SU-DHL-6 (cell line): ENCODE results near the gene SPTAN1.
A peak's percentile ranks its signal among the peaks of the same experiment; 100 is the strongest.
"Not testable (repeated sequence)": the region's sequence is repeated elsewhere in the genome, so short reads cannot be mapped to it uniquely, and the experiment has no call there.

Experiments
- H2AFZ ChIP-seq: fragments of 200-600 bp; sonication (generic); 2 replicates; pipeline ENCODE4 v1.6.1; 2014; ENCODE audit warnings: low read depth, mild to moderate bottlenecking, moderate library complexity, mixed read lengths, antibody characterized with exemption, low read length; ENCODE audit not compliant: severe bottlenecking
- H3F3A ChIP-seq: fragments of 200-600 bp; shearing (Covaris generic); 2 replicates; pipeline ENCODE4 v1.6.0; 2016; ENCODE audit warnings: antibody characterized with exemption, mild to moderate bottlenecking; ENCODE audit not compliant: insufficient read depth
- H3K27ac ChIP-seq: fragments of 200-600 bp; sonication (generic); 2 replicates; pipeline ENCODE4 v1.5.1; 2016; ENCODE audit warnings: low read depth, mild to moderate bottlenecking, low read length, moderate library complexity, mixed read lengths
- H3K27me3 ChIP-seq: fragments of 200-600 bp; sonication (generic), shearing (Covaris generic); 2 replicates; pipeline ENCODE4 v1.6.0; 2014; ENCODE audit warnings: mild to moderate bottlenecking, low read length
- H3K36me3 ChIP-seq: fragments of 200-600 bp; sonication (generic); 2 replicates; pipeline ENCODE4 v1.6.1; 2014; ENCODE audit warnings: mild to moderate bottlenecking, low read length, mixed read lengths
- H3K4me2 ChIP-seq: fragments of 300-600, 200-600 bp; shearing (Covaris generic), sonication (generic); 2 replicates; pipeline ENCODE4 v1.6.0; 2014; ENCODE audit warnings: low read length, low read depth, mild to moderate bottlenecking; ENCODE audit not compliant: poor library complexity, severe bottlenecking
- H3K4me3 ChIP-seq: fragments of 200-600 bp; sonication (generic); 2 replicates; pipeline ENCODE4 v1.5.1; 2014; ENCODE audit warnings: antibody characterized with exemption, low read length, mild to moderate bottlenecking, mixed read lengths; ENCODE audit not compliant: insufficient read depth, poor library complexity, severe bottlenecking
- H3K79me2 ChIP-seq: fragments of 200-600 bp; sonication (generic); 2 replicates; pipeline ENCODE4 v1.6.1; 2014; ENCODE audit warnings: mild to moderate bottlenecking, low read length, moderate library complexity; ENCODE audit not compliant: insufficient read depth
- H3K9ac ChIP-seq: fragments of 200-600 bp; sonication (generic); 2 replicates; pipeline ENCODE4 v1.7.0; 2014; ENCODE audit warnings: mild to moderate bottlenecking, low read length
- H3K9me2 ChIP-seq: fragments of 200-600 bp; sonication (generic); replicated peaks from 2 replicates; pipeline ENCODE4 v1.6.1; 2014; ENCODE audit warnings: low read length; ENCODE audit not compliant: insufficient read depth
- H3K9me3 ChIP-seq: fragments of 200-600 bp; sonication (generic); 2 replicates; pipeline ENCODE4 v1.6.1; 2014; ENCODE audit warnings: low read length, mixed read lengths; ENCODE audit not compliant: insufficient read depth
- H4K20me1 ChIP-seq: fragments of 200-600 bp; sonication (generic); 2 replicates; pipeline ENCODE4 v1.6.1; 2014; ENCODE audit warnings: low read depth, mild to moderate bottlenecking, antibody characterized with exemption, low read length, moderate library complexity, mixed read lengths
- EZH2phosphoT487 ChIP-seq: fragments of 200-600 bp; sonication (generic), shearing (Covaris generic); conservative IDR thresholded peaks from 2 replicates; pipeline ENCODE4 v1.6.1; 2018; ENCODE audit warnings: mild to moderate bottlenecking, antibody characterized with exemption, low read length, moderate library complexity, mixed read lengths
- TF ChIP-seq, protein P1 (sequence below): fragments of 200-600 bp; sonication (generic); IDR thresholded peaks from one replicate; pipeline ENCODE4 v1.5.1; 2017; ENCODE audit warnings: antibody characterized with exemption, mild to moderate bottlenecking, low read length, moderate library complexity; ENCODE audit not compliant: insufficient read depth, poor library complexity, severe bottlenecking

Gene SPTAN1

DNA sequence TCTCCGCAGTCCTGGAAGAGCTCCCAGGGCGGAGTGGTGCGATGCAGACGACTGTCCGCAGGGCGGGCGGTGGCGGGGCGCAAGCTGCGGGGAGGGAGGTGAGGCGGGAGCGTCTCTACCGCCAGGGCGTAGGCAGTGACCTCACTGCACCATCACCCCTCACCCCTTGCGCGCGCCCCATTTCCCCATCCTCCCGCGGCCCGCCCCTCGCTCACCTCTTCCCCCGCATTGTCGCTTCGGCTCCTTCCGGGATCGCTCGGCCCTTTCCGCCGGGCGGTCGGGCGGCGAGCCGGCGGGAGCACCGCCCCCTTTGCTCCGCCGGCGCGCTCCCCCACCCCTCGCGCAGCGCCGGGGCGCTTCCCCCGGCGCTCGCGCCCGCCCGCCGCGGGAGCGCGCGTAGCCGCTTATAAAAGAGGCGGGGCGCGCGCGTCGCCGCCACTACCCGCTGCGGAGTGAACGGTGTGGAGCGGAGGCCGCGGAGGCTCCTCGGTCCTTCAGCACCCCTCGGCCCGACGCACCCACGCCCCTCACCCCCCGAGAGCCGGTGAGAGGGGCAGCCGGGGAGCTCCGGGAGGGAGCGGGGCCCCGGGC is at the start of gene SPTAN1:
SPTAN1 (plus strand) TSS at position 435 of the 591 bp plus-strand sequence. CDS start 14,154 bp downstream, outside the sequence.
- peak within 1 kb of the TSS; percentile 99 for H3K4me2 ChIP-seq
- H3K9ac ChIP-seq: peak within 1 kb of the TSS; percentile 98
- H3K9me3 ChIP-seq: no peaks in the 10 kb centered on the region
- H3K36me3 ChIP-seq: no peaks in the 10 kb centered on the region
- peaks cover 21% of the 10 kb centered on the region for H4K20me1 ChIP-seq
- H3K79me2 ChIP-seq: peaks cover 47% of the 10 kb centered on the region
- TF ChIP-seq EZH2phosphoT487: no peak
- TF ChIP-seq, protein P1, sequence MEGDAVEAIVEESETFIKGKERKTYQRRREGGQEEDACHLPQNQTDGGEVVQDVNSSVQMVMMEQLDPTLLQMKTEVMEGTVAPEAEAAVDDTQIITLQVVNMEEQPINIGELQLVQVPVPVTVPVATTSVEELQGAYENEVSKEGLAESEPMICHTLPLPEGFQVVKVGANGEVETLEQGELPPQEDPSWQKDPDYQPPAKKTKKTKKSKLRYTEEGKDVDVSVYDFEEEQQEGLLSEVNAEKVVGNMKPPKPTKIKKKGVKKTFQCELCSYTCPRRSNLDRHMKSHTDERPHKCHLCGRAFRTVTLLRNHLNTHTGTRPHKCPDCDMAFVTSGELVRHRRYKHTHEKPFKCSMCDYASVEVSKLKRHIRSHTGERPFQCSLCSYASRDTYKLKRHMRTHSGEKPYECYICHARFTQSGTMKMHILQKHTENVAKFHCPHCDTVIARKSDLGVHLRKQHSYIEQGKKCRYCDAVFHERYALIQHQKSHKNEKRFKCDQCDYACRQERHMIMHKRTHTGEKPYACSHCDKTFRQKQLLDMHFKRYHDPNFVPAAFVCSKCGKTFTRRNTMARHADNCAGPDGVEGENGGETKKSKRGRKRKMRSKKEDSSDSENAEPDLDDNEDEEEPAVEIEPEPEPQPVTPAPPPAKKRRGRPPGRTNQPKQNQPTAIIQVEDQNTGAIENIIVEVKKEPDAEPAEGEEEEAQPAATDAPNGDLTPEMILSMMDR: no peak
- peak within 1 kb of the TSS; percentile 99 for H2AFZ ChIP-seq
- no peaks in the 10 kb centered on the region; the same call in 1 of the 2 replicates for H3F3A ChIP-seq
- H3K9me2 ChIP-seq: no peaks in the 10 kb centered on the region
- peak within 1 kb of the TSS; percentile 39 for H3K27ac ChIP-seq
- peak within 1 kb of the TSS; percentile 94 for H3K4me3 ChIP-seq
- no peaks in the 10 kb centered on the region for H3K27me3 ChIP-seq

DNA sequence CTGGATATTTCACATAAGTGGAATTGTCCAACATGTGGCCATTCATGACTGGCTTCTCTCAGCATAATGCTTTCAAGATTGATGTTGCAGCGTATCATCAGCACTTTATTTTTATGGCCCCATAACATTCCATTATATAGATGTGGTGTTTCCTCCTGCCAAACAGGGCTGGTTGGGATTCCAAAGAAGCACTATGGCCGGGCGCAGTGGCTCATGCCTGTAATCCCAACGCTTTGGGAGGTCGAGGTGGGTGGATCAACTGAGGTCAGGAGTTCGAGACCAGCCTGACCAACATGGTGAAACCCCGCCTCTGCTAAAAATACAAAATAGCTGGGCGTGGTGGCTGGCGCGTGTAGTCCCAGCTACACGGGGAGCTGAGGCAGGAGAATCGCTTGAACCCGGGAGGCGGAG is 49.0 kb upstream of the SPTAN1 start:
- H4K20me1 ChIP-seq, H3K27ac ChIP-seq, H3K4me3 ChIP-seq, H2AFZ ChIP-seq, H3K36me3 ChIP-seq, H3K9me3 ChIP-seq, H3K9me2 ChIP-seq, H3K27me3 ChIP-seq, H3K9ac ChIP-seq: not testable (repeated sequence)
- Histone ChIP-seq H3K79me2 (peaks cover 32% of the 10 kb centered on the region), H3F3A (peaks cover 11% of the 10 kb centered on the region; the same call in 1 of the 2 replicates), H3K4me2 (peak overlapping the region; percentile 68)

DNA sequence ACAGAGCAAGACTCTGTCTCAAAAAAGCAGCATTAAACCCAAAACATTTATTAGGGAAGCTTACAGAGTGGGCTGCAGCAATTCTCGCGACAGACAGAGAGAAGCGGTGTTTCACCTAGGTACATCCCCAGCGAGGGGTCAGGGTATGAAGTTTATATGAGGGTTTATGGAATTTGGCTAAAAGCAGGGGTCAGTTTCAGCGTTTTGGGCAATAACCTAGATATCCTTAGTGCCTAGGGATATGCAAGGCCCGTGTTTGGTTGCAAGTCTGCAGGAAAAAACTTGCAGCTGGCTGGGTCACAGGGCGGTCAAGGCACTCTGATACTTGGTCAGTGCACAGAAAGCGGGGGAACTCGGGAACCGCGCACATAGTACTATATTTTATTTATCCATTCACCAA is 48.5 kb upstream of the SPTAN1 start:
- no peaks in the 10 kb centered on the region for H3K27me3 ChIP-seq
- H3F3A ChIP-seq: peaks cover 11% of the 10 kb centered on the region; the same call in 1 of the 2 replicates
- no peaks in the 10 kb centered on the region for H4K20me1 ChIP-seq
- peak overlapping the region; percentile 68 for H3K4me2 ChIP-seq
- peak overlapping the region; percentile 79 for H3K4me3 ChIP-seq
- no peak for TF ChIP-seq EZH2phosphoT487
- TF ChIP-seq, protein P1: no peak
- no peaks in the 10 kb centered on the region for H3K9me2 ChIP-seq
- peak overlapping the region; percentile 36 for H2AFZ ChIP-seq
- 0 out of 2 replicates have a peak, but pooled peaks cover 5% of the 10 kb centered on the region for H3K36me3 ChIP-seq
- H3K9me3 ChIP-seq: no peaks in the 10 kb centered on the region
- peak overlapping the region; percentile 64 for H3K27ac ChIP-seq
- peak overlapping the region; percentile 87 for H3K9ac ChIP-seq
- H3K79me2 ChIP-seq: peaks cover 33% of the 10 kb centered on the region
